NCI-H146 treated with DMSO at 0.1 percent for 48 hours (cell line): ENCODE results near the gene GTPBP4.
A peak's percentile ranks its signal among the peaks of the same experiment; 100 is the strongest.

ENCODE experiments used
- DNase-seq: peaks from one replicate; lab custom pipeline; 2025; ENCODE audit not compliant: unreplicated experiment; lab: John Stamatoyannopoulos, UW

GTPBP4 gene

GRCh38 chr10:987870-988666, at the start of gene GTPBP4:
GTPBP4 (plus strand) TSS chr10:988434; CDS start chr10:988480, 46 bp downstream.
- peak; percentile 98 for DNase-seq

- DNase-seq: no peak
Observed at GRCh38 chr10:938941-939678, 49.1 kb upstream of the GTPBP4 start.

DNA sequence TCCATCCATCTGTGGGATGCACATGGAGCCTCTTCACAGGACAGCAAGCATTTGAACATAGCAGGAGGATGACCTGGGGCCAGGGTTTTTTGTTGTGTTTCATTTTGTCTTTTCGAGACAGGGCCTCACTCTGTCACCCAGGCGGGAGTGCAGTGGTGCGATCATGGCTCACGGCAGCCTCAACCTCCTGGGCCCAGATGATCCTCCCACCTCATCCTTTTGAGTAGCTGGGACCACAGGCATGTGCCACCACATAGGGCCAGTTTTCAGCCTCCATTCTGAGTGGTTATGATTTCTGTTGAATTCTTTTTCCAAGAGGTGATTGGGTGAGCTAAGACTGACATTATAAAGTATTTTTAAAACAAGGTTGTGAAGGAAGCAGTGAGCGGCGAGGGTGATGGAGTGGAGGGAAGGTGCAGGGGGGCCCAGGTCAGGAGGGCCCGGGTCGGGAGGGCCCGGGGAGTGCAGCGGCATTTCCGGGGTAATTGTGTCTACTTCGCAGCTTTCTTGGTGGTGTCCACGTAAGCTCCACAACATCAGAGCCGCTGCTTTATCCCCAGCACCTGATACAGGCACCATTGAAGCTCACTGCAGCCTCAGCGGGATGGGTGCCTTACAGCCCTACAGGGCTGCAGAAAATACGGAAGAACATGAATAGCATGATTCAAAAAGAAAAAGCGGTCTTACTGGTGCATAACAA, 44.8 kb upstream of the GTPBP4 start:
- no peak for DNase-seq

DNA sequence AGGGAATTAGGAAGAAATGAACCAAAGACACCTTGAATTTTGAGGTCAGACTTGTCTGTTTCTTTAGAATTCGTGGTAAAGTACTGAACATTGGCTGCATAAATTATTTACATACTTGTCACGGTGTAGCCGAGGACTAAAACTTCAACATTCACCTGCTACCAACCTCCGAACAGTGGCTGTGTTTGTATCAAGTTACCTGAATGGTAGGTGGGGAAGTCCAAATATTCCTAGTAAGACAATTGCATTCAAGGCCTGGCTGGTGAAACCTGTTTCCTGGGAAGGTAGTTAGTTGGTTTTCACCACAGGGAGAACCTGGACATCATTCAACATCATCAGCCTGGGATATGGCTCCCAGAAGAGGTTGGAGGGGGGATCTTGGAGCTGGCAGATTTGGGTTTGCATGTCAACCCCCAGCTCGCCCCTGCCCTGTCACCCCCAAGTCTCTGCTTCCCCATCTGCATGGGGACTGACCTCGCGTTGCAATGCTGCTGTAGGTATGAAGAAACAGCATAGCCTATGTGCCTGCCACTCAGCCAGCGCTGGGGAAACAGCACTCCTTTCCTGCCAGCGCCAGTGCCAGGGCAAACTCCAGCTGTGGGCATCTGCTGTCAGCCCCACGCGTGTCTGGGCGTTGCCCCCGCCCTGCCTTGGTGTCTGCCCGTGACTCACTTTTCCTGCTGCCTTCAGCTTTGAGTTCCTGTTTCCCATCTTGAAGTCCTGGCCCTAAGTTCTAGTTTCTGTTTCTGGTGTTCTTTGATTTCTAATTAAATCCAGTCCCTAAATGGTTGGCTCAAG, 44.0 kb upstream of the GTPBP4 start:
- DNase-seq: no peak

GRCh38 chr10:945778-946177, 42.5 kb upstream of the GTPBP4 start:
- no peak for DNase-seq

DNA sequence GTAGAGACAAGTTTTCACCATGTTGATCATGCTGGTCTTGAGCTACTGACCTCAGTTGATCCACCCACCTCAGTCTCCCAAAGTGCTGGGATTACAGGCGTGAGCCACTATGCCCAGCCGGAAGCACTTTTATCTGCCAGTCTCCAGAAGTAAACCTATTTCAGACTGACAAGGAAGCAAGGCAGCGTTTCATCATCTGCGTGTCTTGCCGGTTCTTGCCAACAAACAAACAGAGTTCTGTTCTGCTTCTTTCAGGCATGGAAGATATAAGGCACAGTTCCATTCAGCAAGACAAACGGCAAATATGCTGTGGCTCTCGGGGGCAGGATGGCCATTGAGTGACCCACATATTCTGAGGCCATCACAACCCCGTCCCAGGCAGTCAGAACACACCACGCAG, 41.2 kb upstream of the GTPBP4 start:
- no peak for DNase-seq

DNA sequence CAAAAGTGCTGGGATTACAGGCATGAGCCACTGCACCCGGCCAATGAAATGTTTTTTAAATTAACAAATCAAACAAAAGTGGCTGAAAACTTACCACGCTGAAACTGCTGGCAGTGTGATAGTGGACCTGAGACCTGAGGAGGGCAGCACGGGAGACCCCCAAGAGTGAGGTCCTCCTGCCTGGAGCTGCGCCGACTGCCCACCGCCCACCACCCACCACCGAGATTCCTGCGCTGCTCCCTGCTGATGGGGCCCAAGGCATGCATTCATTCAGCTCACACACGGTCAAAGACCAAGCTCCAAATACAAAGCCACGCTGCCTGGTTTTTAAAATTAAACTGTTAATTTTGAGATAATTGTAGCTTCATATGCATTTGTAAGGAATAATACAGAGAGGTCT, 40.4 kb upstream of the GTPBP4 start:
- DNase-seq: no peak

- no peak for DNase-seq
Observed at GRCh38 chr10:948347-948746, 39.9 kb upstream of the GTPBP4 start.

DNA sequence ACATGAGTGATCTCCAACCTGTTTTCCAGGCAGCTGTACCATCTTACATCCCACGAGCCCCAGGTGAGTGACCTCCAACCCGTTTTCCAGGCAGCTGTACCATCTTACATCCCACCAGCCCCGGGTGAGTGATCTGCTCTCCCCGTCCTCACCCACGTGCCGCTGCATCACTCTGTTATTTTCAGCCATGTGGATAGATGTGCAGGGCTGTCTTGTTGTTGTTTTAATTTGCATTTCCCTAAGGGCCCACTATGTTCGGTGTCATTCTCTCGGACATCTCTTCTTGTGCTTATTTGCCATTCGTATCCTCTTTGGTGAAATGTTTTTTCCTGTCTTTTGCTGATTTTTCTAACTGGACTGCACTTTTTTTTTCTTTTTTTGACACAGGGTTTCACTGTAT, 38.8 kb upstream of the GTPBP4 start:
- no peak for DNase-seq

- DNase-seq: no peak
Observed at GRCh38 chr10:953836-954235, 34.4 kb upstream of the GTPBP4 start.

GRCh38 chr10:954396-954795, 33.8 kb upstream of the GTPBP4 start:
- DNase-seq: no peak

- DNase-seq: no peak
Observed at GRCh38 chr10:955127-955819, 33.0 kb upstream of the GTPBP4 start.

- no peak for DNase-seq
Observed at GRCh38 chr10:955820-956217, 32.4 kb upstream of the GTPBP4 start.

DNA sequence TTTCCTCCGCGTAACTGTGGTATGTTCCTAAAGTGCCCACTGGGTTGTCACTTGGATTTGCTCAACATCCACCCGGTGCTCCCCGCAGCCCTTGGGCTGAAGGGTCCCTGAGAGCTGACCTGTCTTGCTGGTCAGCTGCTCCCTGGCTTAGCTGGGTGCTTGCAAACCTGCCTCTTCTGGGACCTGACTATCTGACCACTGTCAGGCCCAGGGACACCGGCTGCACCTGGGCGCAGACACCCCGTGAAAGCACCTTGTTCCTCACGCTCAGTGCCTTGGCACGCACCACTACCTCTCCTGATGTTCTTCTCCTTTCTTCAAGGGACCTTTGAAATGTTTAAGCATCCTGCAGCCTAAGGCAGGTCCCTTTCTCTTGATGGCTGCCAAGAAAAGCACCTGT, 30.1 kb upstream of the GTPBP4 start:
- DNase-seq: no peak

- no peak for DNase-seq
Observed at GRCh38 chr10:958856-959255, 29.4 kb upstream of the GTPBP4 start.

DNA sequence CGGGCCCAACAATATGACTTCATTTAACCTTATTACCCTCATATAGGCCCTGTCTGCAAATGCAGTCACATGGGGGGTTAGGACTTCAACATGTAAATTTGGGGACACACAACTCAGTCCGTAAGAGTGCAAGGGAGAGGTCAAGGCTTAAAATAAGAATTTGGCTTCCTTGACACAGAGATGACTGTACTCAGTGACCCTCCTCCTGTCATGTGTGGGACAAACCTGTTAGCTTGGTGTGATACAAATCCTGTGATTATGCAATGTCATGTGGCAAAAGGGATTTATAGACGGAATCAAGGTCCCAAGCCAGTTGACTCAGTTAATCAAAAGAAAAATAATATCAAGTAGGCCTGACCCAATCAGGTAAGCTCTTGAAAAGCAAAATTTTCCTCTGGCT, 25.9 kb upstream of the GTPBP4 start:
- DNase-seq: no peak

DNA sequence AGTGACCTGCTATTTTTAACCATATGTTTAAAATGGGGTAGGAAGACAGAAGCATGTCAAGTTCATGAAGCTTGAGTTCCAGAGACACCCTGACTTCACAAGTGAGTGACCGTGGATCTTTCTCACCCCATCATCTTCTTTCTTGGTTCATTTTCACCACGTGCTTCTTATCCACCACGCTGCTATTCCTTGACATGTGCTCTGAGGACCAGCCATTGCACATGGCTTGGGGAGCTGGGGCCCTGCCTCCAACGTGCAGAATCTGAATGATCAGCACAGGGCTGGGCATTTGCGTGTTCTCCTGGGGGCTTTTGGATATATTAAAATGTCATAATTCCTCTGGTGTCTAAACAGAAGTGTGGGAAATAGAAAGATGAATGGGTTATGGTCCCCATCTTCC, 25.0 kb upstream of the GTPBP4 start:
- no peak for DNase-seq

GRCh38 chr10:963655-964054, 24.6 kb upstream of the GTPBP4 start:
- no peak for DNase-seq

DNA sequence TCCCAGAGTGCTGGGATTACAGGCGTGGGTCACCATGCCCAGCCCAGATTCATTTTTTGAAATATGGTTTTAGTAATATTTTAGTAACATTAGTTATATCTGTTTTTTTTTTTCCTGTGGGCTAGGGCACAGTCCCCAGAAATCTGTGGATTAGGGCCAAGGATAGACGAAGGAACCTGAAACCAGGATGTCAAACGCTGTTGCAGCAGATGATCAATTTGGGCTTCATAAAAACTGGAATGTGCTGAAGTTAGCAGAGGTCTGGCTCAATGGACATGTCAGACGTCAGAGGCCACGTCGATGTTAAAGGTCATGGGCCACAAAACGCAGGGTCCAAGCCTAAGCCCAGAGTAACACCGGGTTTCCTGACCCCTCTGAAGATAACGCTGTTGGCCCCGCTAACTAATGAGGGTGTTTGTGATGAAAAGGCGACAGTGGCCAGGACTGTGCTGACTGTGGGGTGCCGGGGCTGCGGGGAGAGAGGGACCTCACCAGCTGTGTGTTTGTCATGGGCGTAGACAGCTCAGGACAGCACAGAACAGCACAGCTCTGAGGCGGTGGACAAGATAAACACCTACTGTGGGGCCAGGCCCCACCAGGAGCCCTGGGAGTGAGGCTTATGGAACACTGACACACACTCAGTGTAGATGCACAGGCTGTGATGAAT, 23.8 kb upstream of the GTPBP4 start:
- no peak for DNase-seq

DNA sequence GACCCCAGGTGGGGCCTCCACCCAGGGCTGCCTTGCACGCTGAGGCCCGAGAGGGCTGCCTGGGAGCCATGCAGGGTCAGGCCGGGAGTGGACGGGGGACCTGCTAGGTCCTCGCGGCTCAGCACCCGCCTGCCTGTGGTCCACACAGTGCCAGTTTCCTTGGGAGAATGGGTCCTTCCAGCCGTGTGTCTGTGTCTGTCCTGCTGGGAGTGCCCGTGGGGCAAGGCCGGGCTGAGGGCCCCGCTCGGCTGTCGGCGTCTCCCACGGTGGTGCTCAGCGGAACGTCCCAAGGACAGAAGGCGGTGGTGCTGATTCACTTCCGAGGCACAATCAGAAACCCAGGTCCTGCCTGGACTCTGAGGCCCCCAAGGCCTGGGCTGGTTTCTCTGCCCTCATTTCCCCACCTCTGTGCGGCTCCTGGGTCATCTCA, 23.2 kb upstream of the GTPBP4 start:
- no peak for DNase-seq
